Measurements from ENCODE around the gene VAMP3. TPM values are rescaled to one million over a fixed set of nuclear protein-coding genes. Genes with fewer than 3 reads are reported as not detected.
"Not testable (repeated sequence)": the region's sequence is repeated elsewhere in the genome, so short reads cannot be mapped to it uniquely, and the experiment has no call there.

VAMP3 gene
- total RNA-seq, 2 experiments from 2014 or later: 22.8 to 25.0 TPM

- CTCF ChIA-PET: interaction anchor here (0.7 to 1.0 kb wide), 2 partner anchors 32 to 86 kb away, joined by 3 to 4 read pairs; no protein-coding TSS in a partner anchor
- POLR2A ChIA-PET: interaction anchor here (0.6 kb wide), 1 partner anchor 54 kb away, joined by 6 read pairs; no protein-coding TSS in a partner anchor
Measured at GRCh38 chr1:7755448-7755847, 15.6 kb upstream of the VAMP3 start.

DNA sequence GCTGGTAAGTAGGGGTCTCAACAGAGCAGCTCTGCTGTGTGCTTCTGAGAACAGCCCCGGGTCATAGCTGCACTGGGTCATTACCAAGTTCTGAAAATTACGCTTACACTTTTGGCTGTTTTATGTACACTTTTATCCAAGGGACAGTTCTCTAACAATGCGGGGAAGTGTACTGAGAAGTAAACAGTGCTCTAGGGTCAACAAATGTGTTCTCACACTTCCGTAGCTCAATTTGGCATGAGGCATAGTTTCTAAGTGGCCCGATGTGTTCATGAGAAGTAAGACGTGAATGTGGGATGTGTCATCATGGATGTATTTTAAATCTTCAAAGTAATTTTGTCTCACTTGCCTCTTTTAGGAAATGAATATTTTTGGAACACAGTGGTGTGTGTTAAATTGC, 10.9 kb upstream of the VAMP3 start:
- ChIA-PET CTCF (no interaction called here), POLR2A (no interaction called here)

DNA sequence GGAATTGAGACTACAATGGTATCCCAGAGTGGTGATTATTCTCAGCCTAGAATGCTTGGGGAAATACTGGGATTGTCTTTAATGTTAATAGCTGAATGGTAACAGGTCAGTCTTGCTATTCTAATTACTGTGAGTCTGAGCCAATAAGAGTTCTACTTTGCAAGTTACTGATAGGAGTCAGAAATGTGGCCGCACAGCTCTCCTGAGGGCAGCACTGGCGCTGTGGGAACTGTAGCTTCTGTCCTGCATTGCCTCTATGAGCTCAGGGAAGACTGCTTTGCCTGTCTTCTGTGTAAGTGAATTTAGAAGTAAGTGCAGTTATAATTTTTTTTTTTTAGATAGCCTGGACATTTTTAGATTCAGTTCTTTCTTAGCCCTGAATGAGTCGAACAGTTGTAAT, 10.0 kb upstream of the VAMP3 start:
- ChIA-PET CTCF (interaction anchor here (2.3 kb wide), 1 partner anchor 8 kb away, joined by 7 read pairs; no protein-coding TSS in a partner anchor), POLR2A (no interaction called here)

DNA sequence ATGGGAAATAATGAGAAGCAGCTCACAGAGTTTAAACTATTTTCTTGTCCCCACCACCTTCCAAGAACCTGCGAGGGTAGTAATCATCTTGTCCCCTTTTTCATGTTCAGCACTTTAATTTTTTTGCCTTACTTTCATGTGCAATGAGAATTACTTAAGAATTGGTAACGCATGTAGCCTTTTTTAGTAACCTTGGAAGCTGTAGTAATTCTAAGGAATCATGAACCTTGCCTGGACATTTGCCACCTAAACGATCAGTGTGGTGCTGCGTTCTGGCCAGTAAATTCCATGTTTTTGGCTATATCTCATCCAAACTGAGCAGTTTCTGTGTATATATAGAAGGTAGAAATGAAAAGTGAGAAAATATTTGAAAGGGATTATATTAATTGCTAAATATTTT, 3.9 kb upstream of the VAMP3 start:
- POLR2A ChIA-PET: interaction anchor here (0.6 kb wide), 1 partner anchor 398 kb away, joined by 4 read pairs; no protein-coding TSS in a partner anchor

GRCh38 chr1:7768583-7768982, 2.5 kb upstream of the VAMP3 start:
- POLR2A ChIA-PET: no interaction called here

More for the DNA sequence above, 3.9 kb upstream of the VAMP3 start:
- CTCF ChIA-PET: interaction anchor here (1.3 to 1.4 kb wide), 2 partner anchors 14 to 99 kb away, joined by 3 to 4 read pairs; no protein-coding TSS in a partner anchor

DNA sequence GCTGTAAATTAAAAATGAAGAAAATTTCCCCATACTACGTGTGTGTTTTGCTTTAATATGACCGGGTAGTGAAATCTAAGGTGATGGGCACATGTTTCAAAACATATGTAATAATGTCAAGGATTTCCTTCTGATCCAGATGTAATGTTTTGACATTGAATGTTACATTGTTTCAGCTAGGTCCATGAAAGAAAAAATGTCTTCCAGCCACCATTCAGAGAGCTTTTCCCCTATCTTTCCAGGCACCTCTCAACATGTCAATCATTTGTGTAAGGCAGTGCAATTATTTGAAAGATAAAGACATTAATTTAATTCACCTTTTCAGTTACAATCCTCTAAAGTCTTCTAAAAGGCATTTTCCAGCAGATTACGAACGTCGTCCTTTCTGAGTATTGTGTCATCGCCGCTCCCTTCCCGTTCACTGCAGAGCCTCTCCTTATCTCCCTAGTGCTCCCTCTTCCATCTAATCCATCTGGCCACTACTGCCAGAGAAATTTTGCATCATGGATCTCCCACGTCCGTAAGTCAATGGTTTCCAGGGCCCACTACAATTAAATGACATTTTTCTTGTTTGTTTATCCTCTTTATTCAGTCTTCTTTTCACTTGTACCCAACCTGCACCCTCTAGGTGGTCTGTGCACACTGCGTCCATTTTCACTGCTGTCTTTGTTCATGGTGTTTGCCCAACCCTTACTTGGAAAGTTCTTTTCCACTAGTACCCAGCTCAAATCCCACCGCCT, 1.3 kb upstream of the VAMP3 start:
- CTCF ChIA-PET: interaction anchor here (2.0 kb wide), 1 partner anchor 103 kb away, joined by 8 read pairs; no protein-coding TSS in a partner anchor
- POLR2A ChIA-PET: no interaction called here

More at GRCh38 chr1:7768583-7768982, 2.5 kb upstream of the VAMP3 start:
- CTCF ChIA-PET: interaction anchor here (1.3 to 2.0 kb wide), 2 partner anchors 16 to 101 kb away, joined by 3 to 8 read pairs; no protein-coding TSS in a partner anchor

DNA sequence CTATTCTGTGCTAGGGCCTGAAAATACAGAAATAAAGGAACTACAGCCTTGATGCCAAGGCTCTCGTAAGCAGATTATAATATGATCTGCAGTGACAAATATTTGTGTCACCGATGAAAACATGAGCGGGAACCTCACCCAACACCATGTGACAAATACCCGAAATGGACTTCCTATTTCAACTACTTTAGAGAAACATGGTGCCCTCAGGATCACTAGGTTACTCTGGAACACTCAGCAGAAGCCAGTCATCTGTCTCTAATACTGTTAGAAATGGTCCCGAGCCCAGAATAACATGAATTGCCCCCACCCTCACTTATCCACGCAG, 463 bp upstream of the VAMP3 start:
- CTCF ChIA-PET: no interaction called here
- POLR2A ChIA-PET: no interaction called here

- ChIA-PET CTCF (interaction anchor here (2.0 kb wide), 1 partner anchor 19 kb away, joined by 8 read pairs; no protein-coding TSS in a partner anchor), POLR2A (no interaction called here)
Measured at GRCh38 chr1:7771823-7772299, 765 bp downstream of the VAMP3 start.

DNA sequence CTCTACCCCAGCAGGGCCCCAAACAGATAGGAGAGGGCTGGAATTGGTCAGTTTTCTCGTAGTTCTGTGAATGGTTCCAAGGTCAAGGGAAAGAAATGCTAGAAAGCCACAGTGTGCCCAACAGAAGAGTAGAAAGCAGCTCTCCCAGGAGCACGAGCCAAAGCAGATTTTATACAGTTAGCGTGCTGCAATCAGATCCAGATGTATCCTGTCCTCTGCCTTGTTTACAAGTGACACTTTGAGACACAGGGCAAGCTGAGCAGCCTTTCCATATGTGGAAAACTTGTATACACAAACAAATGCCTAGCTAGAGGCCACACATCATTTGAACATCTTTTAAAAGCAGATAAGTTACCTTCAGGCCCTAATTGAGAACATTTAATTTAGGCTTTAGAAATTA, 6.5 kb downstream of the VAMP3 start:
- CTCF ChIA-PET: no interaction called here

DNA sequence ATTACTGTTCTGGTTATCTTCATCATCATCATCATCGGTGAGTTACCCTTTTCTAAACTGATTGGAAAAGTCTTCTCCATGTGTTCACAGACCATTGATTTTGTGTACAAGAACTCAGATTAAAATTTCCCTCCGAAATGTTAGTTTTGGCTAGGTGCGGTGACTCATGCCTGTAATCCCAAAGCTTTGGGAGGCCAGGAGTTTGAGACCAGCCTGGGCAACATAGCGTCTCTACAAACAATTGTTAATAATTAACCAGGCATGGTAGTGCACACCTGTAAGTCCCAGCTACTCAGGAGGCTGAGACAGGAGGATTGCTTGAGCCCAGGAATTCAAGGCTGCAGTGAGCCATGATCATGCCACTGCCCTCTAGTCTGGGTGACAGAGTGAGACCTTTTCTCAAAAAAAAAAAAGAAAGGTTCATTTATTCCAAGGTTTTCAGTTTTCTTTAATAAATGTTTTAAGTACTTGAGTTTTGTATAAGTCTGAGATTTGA, 7.1 kb downstream of the VAMP3 start:
- ChIA-PET POLR2A (no interaction called here), CTCF (no interaction called here)

More for the DNA sequence above, 6.5 kb downstream of the VAMP3 start:
- POLR2A ChIA-PET: no interaction called here

DNA sequence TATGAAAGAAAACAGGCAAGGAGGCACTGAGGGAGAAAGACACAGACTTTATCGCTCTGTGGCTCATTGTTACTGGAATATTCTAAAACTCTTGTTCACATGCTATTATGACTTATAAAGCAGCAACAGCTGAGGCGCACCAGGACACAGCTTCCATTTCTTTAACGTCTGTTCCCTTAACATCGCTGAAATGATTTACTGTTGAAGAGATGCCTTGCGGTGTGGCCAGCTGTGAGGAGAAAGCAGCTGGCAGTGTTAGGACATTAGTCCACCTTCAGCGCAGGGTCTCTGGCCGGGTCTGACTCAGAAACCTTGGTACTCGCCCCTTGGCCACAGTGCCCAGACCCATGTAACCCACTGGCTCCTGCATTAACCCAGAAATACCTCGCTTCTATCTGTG, 9.9 kb downstream of the VAMP3 start:
- POLR2A ChIA-PET: no interaction called here
- CTCF ChIA-PET: no interaction called here

DNA sequence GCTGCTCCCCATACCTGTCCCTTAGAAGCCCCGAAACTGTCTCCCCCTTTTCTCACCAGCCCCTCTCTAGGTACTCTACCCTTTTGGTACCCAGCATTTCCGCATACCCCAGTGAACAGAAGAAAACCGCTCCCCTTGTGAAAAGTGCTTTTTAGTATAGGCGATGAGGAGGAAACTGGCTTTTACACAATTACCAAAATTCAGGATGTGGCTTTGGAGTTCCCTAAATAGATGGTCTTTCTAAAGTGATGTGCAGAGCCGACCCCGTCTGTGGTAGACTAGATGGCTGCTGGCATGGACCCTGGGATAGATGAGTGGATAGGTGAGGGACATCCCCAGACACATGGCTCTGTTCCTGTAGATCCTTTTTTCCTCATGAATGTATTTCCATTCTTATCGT, 10.4 kb downstream of the VAMP3 start:
- POLR2A ChIA-PET: no interaction called here
- CTCF ChIA-PET: no interaction called here

- POLR2A ChIA-PET: no interaction called here
- CTCF ChIA-PET: no interaction called here
Measured at GRCh38 chr1:7781923-7782495, 10.9 kb downstream of the VAMP3 start.

DNA sequence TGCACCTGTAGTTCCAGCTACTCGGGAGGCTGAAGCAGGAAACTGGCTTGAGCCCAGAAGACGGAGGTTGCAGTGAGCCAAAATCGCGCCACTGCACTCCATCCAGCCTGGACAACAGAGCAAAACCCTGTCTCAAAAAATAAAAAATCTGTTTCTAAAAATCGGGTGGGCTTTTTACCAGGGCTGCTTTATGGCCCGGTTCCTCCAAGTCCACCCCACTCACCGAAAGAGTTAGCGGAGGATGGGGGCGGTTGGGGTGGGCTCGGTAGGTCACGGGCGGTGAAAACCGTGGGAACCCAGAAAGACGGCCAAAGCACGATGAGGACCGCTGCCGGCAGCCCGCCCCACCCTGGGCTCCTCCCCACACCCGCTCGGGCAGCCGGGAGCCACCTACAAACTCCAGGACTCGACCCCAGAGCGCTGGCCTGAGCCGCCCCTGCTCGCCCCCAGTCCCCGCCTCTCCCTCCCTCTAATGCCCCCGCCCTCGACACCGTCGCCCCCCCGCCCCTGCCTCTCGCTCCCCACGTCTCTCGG, 12.1 kb downstream of the VAMP3 start:
- ChIA-PET POLR2A (no interaction called here), CTCF (no interaction called here)

- POLR2A ChIA-PET: no interaction called here
Measured at GRCh38 chr1:7783826-7784491, 12.9 kb downstream of the VAMP3 start, which contains the start of gene PER3. Gene PER3, plus strand, starts transcription at chr1:7784291. Its CDS starts 587 bp downstream, at chr1:7784878.

GRCh38 chr1:7784492-7785071, 13.5 kb downstream of the VAMP3 start:
- CTCF ChIA-PET: interaction anchor here (1.6 kb wide), 1 partner anchor 24 kb away, joined by 5 read pairs; no protein-coding TSS in a partner anchor
- POLR2A ChIA-PET: no interaction called here

More at GRCh38 chr1:7783826-7784491, 12.9 kb downstream of the VAMP3 start, which contains the start of gene PER3:
- CTCF ChIA-PET: no interaction called here

DNA sequence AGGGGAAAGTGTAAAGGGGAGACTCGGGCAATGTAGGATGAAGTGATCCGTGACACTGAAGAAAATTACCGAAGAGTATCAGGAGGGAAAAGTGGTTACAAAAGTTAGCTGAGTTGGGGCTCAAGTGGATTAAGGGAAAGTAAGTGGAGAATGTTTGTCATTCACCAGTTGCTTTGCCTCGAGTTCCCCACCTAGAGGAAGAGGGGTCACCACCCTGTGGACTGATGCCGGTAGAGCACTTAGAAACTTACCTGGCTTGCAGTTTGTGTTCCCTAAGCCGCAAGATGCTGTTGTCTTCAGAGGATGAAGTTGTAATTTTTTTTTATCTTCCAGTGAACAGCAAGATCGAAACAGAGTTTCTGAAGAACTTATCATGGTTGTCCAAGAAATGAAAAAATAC, 14.0 kb downstream of the VAMP3 start:
- ChIA-PET POLR2A (no interaction called here), CTCF (interaction anchor here (1.6 kb wide), 1 partner anchor 23 kb away, joined by 5 read pairs; no protein-coding TSS in a partner anchor)

DNA sequence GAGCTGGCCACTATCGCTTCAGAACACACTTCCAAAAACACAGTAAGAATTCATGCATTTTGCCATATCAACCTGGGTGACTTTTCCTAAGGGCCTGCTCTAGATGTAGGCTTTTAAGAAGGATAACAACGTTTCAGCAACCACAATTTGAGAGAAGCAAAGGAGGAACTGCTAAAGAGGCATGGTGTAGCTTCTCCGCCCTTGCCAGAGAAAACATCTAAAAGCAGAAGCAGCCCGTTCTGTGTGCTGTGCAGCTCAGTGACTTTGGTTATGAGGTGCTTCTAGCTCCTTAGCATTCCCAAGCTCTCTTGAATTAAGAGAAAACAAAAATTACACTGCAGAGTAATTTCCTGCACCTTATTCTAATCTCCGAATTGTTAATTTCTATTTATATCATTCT, 15.7 kb downstream of the VAMP3 start:
- ChIA-PET CTCF (no interaction called here), POLR2A (no interaction called here)

DNA sequence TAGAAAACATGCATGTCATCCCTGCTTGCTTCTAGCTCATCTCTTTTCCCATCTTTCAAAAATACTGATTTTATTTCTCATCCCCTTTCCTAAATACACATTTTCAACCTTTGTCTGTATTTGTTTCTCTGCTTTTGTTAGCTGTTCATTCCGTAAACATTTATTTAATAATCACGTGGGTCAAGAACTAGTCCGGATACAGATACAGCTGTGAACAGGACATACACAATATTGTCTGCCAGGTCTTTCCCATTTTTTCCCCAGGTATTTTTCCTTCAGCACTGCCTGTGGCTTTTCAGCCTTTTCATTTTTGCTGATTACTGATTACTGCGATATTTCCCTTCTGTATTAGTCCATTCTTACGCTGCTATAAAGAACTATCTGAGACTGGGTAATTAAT, 18.7 kb downstream of the VAMP3 start:
- POLR2A ChIA-PET: no interaction called here
- CTCF ChIA-PET: no interaction called here

DNA sequence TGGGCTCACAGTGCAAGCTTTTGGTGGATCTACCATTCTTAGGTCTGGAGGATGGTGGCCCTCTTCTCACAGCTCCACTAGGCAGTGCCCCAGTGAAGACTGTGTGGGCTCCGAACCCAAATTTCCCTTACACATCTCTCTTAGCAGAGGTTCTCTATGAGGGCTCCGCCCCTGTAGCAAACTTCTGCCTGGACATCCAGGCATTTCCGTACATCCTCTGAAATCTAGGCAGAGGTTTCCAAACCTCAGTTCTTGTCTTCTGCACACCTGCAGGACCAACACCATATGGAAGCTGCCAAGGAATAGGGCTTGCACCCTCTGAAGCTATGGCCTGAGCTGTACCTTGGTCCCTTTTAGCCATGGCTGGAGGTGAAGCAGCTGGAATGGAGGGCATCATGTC, 19.9 kb downstream of the VAMP3 start:
- POLR2A ChIA-PET, CTCF ChIA-PET: not testable (repeated sequence)

Data from activated CD8-positive, alpha-beta memory T cell treated with anti-CD3 and anti-CD28 coated beads for 36 hours (primary cell).